Activated T-helper 9 cell treated with anti-CD3 and anti-CD28 coated beads, Interleukin-2, amount 50 U/mL, for 16 hours (primary cell): ENCODE data around the gene BCL11B.

ENCODE experiments used
- DNase-seq: peaks from one replicate; pipeline ENCODE4 v3.0.0-alpha.2; 2020; ENCODE audit warnings: low read depth

The BCL11B gene

DNA sequence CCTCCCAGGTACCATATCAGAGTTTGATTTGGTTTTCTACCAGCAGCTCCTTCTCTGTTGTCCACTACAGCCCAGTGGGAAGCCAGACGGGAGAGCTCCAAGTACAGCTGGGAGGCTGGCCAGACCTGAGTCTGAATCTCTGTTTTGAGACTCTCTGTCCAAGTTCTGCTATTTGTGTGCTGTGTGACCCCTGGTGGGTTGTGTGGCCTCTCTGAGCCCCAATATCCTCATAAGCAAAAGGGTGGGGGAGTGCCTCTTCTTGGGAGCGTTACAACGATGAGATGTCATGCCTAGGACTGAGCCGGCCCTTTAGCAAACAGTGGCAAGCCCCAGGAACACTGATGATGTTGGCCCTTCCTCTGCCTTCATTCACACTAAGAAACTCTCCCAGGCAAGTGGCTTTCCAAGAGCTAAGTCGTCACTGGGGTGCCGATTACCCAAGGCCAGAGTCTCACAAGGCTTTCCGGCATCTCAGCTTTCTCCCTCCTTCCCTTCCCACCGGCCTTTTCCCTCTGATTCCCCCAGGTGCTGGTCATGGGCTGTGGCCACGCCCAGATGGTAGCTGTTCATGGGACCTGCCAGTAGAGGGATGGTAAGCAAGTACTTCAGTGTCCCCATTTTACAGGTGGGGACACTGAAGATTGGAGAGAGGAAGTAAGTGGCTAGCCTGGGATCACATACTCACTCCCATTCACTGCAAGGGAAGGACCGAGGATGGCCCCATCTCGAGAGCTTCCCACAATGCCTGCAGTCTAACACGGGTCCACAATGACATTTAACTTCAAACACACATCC is 47.7 kb downstream of the BCL11B start:
- DNase-seq: no peak

DNA sequence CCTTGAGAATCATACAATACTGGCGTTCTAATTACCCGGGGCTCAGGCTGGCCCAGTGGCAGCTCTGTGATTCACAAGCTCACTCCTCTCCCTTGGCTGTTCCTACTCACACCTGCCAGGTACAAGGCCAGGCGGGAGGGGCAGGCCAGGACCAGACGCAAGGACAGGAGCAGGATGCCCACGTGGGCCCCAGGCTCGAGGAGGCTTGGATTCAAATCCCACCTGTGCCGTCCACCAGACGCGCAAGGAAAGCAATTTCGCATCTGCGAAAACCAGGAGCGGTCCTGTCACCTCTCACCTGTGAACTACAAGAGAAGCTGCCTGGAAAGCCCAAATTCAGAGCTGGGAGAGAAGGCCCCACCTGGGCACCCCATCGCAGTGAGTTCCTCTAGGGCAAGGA is 50.6 kb downstream of the BCL11B start:
- DNase-seq: no peak

DNA sequence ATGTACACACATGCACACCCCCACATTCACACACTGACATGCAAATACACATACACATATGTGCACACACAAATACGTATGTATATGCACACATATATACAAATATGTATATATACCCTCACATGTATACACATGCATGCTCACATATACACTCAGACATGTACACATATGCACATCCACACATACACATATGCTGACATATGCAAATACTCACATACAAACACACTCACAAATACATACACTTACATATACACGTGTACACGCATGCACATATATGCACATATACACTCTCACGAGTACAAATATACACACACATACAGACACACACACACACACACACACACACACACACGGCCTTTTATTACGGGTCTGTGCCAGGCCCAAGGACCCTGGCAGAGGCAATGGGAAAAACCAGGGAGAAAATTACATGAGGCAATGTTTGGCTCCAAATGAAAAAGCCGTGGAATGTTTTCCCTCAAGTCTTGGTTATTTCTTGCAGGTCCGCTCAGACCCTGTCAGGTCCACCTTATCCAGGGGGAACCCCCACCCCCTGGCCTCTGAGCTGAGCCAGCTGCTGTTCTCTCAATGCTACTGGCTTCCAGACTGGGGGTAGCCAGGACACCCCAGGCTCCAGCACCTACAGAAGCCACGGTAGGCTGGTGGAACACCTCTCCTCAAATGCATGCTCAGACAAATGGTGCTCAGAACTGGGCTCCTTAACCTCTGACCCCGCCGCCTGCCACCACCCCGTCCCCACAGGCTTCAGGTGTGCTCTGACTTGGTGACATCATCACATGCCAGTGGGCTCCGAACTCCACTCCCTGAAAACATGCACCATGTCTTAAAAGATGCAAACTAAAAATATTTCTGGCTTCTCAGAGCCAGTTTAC is 54.7 kb downstream of the BCL11B start:
- no peak for DNase-seq

DNA sequence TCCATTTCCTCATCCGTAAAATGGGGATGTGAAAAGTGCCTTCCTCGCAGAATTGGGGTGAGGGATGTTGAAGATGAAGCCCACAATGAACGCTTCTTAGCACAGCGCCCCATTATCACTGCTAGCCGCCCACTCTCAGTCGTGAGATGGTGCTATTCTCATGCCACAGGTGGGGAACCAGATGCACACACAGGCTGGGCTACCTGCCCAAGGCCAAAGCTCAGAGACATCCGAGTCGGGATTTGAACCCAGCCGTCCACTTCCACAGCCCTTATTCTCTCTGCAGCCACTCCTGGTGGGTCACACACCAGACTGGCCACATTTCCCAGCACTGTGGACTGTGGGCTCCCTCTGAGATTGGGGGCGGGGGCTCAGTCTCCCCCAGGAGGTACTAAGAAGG is 55.8 kb downstream of the BCL11B start:
- no peak for DNase-seq

DNA sequence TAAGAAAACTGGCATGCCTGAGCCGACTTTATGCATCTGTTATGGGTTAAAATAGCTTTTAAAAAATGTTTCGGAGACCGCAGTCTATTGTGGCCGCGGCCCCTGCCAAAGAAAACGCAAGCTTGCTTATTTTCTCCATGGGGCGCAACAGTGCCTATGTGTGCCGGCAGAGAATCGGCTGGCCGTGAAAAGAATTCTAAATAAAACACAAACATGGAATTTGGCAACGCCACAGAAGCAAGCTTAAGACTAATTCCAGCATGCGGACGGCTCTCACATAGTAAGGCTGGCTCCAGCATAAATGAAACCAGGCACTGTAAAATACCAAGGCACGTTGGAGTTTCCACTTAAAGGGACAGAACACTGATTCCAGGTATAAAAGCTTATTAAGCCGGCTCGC is 56.7 kb downstream of the BCL11B start:
- no peak for DNase-seq

DNA sequence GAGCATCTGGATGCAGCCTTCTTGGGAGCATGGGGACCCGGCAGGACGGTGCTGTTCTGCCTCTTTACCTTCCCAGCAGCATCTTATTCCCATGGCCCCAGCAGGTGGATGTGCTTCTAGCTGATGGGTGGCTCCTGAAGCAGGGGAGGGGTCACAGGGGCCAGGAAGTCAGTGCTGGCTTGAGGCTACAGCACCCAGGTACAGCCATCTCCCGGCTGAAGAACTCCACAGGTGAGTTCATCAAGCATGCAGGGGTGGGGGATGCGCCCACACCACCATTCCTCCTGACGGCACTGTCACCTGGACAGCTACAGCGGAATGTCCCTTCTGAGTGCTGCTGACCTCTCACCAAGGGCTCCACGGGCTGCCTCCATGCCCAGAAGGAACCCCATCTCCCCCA is 57.3 kb downstream of the BCL11B start:
- no peak for DNase-seq

DNA sequence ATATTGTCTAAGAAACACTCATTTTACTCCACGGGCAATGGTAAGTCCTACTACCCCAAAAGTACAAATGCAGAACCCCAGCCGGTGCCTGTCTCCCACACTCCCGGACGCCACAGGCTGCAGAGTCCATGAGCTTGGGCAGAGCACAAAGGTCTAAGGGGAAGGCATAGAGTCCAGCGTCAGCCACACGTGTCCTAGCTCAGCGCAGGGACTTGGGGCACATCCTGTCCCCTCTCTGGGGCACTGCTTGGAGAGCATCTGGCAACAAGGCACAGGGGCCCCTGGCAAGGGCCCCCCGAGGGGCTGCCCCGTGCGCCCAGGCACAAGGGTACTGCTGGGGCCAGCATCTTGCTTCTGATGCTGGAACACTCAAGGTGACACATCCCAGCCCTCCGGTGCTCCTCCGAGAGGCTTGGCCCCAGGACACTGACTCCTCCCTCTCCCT is 58.4 kb downstream of the BCL11B start:
- DNase-seq: no peak

DNA sequence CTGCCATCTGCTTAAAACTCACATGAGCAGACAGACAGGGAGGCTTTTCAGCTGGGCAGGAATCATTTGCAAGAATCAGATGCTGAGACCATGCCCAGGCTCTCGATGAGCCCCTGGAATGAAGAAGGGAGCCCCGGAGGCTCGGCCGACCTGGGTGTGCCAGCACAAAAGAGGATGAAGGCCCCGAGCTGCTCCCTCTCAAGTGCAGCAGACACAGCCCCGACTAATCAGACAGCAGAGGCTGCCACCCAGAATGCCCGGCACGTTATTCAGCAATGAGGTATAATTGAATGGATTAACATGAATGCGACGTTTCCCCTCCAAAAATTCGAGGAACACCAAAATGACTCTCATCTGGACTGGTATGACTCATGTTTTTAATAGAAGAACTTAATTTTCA is 58.9 kb downstream of the BCL11B start:
- no peak for DNase-seq

DNA sequence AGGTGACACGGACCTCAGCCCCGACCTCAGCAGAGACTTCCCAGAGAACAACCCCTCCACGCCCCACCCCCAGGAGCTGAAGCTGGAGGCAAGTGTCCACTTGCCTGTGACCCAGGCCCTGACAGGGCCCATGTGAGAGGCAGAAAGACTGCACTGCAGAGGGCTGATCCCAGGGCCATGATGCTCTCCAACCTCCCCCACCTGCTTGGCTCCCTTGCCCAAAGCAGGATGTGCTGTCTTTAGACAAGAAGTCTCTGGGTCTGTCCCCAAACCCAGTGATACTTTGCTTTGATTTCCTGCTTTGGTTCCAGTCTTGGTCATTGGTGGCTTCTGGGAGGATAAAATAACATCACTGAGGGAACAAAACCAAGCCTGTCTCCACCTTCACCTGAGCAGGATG is 59.4 kb downstream of the BCL11B start:
- DNase-seq: no peak

DNA sequence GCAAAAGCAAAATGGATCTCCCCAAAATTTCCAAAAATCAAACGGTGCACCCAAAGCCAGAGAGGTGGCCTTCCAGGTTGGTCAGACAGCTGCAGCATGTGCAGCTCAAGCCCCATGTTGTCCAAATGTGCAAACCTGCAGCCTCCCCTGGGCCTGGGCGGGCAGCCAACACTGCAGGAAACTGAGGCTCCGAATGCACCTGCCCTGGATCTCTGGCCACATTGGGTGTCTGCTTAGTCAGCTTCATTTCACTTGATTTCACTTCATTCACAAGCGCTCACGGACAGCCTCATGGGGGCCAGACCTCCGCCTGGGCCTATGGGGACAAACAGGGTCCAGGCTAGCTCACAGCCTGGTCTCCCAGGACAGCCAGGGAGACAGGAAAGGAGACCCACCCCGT is 59.8 kb downstream of the BCL11B start:
- no peak for DNase-seq

DNA sequence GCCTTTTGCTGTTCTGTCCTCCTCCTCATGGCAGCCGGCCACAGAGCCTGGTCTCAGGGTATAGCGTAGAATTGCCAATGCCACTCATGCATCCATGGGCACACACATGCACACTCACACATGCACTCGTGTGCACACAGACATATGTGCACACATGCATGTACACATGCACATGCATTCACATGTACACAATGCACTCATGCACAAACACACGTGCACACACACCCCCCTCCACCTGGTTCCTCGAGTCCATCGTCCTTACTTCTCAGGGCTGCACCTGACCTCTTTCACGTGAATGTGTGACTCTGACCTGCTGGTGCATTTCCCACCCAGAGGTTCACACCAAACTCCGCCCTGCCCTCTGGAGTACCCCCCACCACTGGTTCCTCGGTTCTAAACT is 60.6 kb downstream of the BCL11B start:
- no peak for DNase-seq

DNA sequence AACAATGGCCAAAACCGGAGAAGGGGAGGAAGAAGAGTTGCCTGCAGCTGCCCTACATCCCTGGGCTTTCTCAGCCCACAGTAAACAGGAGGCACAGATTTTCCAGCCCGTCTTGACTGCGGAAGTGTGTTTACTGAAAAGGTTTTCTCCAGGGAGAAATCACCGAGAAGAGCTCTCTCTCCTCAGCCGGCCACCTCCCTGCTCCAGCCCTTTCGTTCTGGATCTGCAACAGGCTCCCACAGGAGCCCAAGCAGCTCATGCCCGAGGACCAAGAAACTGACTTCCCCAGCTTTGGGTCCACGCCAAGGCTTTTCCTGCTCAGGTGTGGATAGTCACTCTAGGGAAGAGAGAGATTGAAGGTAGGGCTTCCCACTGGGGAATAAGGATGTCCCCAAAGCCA is 61.7 kb downstream of the BCL11B start:
- DNase-seq: no peak

DNA sequence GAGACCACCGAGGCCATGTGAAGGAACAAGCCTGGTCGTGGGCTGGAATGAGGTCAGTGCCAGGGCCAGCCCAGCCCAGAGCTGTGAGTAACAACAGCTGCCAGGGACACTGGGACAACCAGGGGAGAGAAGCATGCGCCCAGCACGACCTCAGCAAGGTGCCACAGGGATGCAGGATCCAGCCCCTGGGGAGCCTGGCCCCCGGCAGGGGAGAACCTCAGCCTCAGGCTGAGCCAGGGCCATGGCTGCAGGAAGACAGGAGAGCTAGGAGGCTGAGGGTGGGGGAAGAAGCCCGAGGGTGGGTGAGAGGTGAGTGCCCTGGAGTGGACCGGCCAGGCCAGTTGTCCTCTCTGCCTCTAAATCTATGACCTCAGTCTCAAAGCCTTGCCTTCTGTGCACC is 62.6 kb downstream of the BCL11B start:
- no peak for DNase-seq

DNA sequence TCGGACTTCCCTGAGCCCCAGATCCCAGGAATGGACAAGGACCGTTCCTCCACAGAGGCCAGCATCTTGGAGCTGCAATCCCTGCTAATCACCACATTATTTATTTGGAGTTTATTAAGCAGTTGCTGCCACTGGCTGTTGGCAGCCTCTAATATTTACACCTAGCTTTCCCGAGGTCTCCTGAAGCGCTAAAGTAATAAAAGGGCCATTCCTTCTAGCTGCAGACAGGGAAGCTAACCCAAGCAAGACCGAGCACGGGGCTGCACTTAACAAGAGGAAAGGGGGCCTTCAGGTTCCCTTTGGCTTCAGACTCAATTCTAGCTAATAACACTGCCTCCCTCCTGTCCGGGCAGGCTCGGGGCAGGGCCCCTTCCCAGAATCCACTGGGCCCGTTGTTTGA is 63.7 kb downstream of the BCL11B start:
- DNase-seq: no peak

DNA sequence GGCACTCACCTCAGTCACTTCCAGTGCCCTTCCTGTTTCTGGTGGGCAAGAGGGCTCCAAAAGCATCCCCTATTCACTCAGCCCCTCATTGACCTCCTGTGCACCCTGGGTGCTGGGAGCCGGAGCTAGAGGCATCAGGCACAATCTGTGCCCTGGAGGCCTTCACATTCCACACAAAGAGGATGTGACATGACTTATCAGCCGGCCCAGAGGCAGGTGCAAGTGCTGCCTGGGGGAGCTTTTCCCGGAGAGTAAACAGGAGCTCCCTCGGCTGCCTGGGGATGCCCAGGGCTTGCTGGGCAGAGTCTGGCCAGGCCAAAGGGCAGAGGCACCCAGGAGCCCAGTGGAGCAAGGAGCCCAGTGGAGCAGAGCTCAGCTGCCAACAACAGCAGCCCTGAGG is 64.5 kb downstream of the BCL11B start:
- DNase-seq: no peak

DNA sequence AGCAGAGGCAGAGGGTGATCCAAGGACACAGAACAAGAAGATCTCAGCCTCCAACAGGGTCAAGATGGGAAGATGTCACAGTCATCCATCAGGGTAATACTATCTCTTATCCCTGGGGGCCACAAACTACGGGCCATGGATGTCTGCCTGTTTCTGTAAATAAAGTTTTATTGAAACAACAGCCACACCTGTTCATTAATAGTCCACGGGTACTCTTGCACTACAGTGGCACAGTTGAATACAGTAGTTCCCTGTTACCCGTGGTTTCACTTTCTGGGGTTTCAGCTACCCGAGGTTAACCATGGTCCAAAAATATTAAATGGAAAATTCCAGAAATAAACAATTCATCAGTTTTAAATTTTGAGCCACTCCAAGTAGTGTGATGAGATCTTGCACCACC is 65.9 kb downstream of the BCL11B start:
- DNase-seq: no peak

DNA sequence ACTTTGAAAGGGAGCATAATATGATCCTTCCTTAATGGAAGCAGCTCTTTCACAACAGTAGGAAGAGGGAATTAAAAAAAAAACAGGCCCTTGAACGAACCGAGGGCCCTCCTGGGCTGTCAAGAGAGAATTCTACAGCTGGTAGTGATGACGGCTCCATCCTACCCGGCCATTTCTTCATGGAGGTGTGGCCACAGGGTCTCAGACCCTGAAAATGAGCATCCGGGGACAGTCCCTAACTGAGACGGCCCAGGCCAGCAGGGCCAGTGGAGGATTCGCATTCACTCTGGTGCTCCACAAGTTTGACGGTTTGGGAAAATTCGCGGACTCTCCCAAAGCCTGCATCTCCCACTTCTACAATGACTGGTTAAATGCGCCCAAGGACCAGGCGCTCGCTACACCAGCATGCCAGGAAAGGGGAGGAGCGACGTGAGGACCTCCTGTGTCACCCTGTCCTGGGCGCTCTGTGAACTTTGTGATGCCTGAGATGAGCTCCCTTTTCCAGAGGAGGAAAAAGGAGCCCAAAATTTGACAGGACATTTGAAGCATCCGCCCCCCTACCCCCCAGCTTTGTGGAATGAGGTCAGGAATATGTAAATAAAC is 66.8 kb downstream of the BCL11B start:
- DNase-seq: no peak

DNA sequence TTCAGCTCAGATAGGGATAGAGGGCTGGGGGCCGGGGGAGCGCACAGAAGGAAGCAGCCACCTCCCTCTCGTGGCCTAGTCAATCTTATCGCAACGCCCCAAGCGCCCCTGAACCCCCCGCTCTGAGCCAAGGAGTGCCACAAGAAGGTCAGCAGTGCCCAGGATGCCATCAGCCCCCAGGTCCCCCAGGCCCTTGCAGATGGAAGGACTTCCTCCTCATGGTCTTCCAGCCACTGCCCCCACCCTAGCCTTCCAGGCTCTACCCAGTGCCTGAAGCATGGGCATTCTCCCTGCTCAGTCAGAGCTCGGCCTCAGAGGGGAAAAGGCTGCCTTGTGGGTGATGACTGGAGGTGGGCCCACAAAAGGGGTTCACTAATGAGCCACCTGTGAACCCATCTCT is 68.2 kb downstream of the BCL11B start:
- DNase-seq: no peak

DNA sequence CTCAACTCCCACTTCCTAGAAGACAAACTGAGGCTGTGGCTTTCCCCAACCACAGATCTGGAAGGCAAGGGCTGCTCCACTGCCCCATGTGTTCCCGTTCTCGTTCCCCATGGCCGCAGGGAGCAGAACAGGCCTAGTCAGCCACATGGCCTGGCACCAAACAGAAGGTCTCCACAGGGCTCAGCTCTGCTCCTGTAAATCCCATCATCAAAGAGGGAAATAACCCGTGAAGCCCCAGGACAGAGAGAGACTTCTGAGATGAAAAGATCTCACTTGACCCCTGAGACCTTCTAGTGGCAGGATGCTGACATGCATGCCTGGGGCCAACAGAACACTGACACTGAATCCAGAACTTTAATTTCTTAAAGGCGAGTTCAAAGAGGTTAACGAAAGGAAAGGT is 68.9 kb downstream of the BCL11B start:
- no peak for DNase-seq

DNA sequence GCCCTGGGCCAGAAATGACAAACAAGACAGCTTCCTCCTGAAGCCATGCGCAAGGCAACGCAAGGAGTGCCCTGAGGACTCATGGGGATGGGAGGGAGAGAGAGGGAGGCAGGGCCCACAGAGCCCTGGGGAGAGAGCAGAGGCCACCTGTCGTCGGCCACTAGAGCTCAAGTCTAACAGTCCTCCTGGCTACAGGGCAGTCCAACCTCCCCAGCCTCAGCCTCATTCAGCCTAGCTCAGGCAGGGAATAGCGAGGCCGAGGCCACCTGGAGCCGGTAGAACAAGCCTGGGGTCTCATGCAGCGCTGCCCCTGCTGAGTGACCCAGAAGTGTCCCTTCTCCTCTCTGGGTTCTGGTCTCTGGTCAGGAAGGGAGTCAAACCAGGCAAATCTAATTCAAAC is 69.5 kb downstream of the BCL11B start:
- DNase-seq: no peak

DNA sequence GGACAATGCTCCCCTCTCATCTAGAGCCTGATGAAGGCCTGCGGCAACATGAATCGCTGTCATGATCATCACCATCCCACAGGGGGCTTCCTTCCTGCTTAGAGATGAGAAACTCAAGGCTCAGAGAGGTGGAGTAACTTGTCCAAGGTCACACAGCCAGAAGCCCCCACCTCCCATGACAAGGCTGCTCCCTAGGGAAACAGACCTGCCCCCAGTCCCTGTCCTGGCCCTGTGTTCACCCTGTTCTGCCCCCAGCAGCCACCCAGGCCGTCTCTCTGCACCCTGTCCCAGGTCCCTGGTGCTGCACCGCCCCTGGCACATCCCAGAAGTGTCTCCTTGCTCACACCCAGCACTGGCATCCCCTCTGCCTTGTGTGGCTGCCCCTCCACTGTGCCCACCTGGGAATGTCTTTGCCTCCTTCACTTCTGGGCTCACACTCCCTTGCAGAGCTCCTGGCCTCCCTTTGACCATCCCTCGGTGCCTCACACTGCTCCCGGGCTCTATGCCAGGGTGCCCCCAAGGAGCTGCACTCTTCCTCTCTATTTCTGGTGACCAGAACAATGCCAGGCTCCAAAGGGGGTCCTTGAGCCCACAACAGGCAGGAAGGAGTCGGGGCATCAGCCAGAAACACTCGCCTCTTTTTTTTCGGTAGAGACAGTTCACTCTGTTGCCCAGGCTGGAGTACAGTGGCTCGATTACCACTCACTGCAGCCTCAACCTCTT is 70.5 kb downstream of the BCL11B start:
- no peak for DNase-seq

DNA sequence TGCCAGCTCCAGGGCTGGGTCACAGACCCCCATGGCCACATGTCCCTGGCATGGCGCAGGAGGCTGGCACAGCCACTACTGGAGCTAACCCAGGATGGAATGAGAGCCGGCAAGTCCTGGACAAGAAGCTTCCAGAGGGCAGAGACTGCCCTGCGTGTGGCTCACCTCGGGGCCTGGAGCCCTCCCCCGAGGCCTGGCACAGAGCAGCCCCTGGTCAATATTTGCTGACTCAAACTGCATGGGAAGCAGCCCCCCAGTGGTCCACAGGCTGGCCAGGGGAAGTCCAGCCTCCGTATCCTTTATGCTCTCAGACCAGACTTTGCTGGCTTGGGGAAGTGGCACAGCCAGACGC is 71.4 kb downstream of the BCL11B start:
- no peak for DNase-seq
